PC-3 (cell line): ENCODE measurements around the gene ANGPT4. TPM values are rescaled to one million over a fixed set of nuclear protein-coding genes. Genes with fewer than 3 reads are reported as not detected.

Experiments
- ATAC-seq: fragments of 200-7000 bp; cut with Tn5 transposase; 2 replicates; pipeline ENCODE4 v1.9.1; 2020; ENCODE audit warnings: mild to moderate bottlenecking, moderate library complexity
- BruUV-seq: library from RNA; stranded (reverse); fragments of 400-500 nt; replicated peaks from 2 replicates; lab custom pipeline; 2021; lab: Mats Ljungman, UMichigan
- CTCF ChIA-PET: fragments of 300-600 bp; sonication (Branson Sonifier 250); formaldehyde crosslinking; loops from one replicate; lab custom pipeline; 2022; ENCODE audit warnings: antibody characterized with exemption; lab: Charles Lee
- POLR2A ChIA-PET: fragments of 300-600 bp; sonication (Branson Sonifier 250); formaldehyde crosslinking; loops from one replicate; lab custom pipeline; 2022; ENCODE audit warnings: antibody characterized with exemption; ENCODE audit not compliant: unreplicated experiment; lab: Charles Lee
- DNase-seq: peaks from one replicate; pipeline ENCODE4 v3.0.0-alpha.2; 2015
- H2AFZ ChIP-seq: fragments of 300-600 bp; sonication (generic); 2 replicates; pipeline ENCODE4 v1.6.0; 2016; ENCODE audit warnings: antibody characterized with exemption, low read length
- H3F3A ChIP-seq: fragments of 300-600 bp; sonication (generic); one replicate; pipeline ENCODE4 v1.6.0; 2017; ENCODE audit warnings: antibody characterized with exemption, low read length, control low read depth, mild to moderate bottlenecking; ENCODE audit not compliant: unreplicated experiment
- H3K27ac ChIP-seq: fragments of 300-600 bp; sonication (generic); 2 replicates; pipeline ENCODE4 v1.5.1; 2016; ENCODE audit warnings: mild to moderate bottlenecking, low read length
- H3K27me3 ChIP-seq: fragments of 300-600 bp; sonication (generic); 2 replicates; pipeline ENCODE4 v1.6.1; 2016; ENCODE audit warnings: low read length, mixed read lengths
- H3K36me3 ChIP-seq: fragments of 300-600 bp; sonication (generic); 2 replicates; pipeline ENCODE4 v1.6.1; 2016; ENCODE audit warnings: low read depth, mixed run types, low read length, mixed read lengths
- H3K4me1 ChIP-seq: fragments of 300-600 bp; sonication (generic); 2 replicates; pipeline ENCODE4 v1.5.1; 2016; ENCODE audit warnings: low read length; ENCODE audit not compliant: insufficient read depth
- H3K4me2 ChIP-seq: fragments of 300-600 bp; sonication (generic); 2 replicates; pipeline ENCODE4 v1.6.0; 2016; ENCODE audit warnings: low read length
- H3K4me3 ChIP-seq: fragments of 300-600 bp; sonication (generic); 2 replicates; pipeline ENCODE4 v1.5.1; 2016; ENCODE audit warnings: mild to moderate bottlenecking, low read length, mixed read lengths
- H3K79me2 ChIP-seq: fragments of 300-600 bp; sonication (generic); 2 replicates; pipeline ENCODE4 v1.6.1; 2017; ENCODE audit warnings: low read length, mixed read lengths
- H3K9ac ChIP-seq: fragments of 300-600 bp; sonication (generic); 2 replicates; pipeline ENCODE4 v1.6.0; 2016; ENCODE audit warnings: mild to moderate bottlenecking, low read length
- H3K9me2 ChIP-seq: fragments of 300-600 bp; sonication (generic); replicated peaks from 2 replicates; pipeline ENCODE4 v1.6.1; 2016; ENCODE audit warnings: mixed run types, low read length, mixed read lengths
- H3K9me3 ChIP-seq: fragments of 300-600 bp; sonication (generic); 2 replicates; pipeline ENCODE4 v1.6.1; 2016; ENCODE audit warnings: low read length, mixed read lengths
- H4K20me1 ChIP-seq: fragments of 300-600 bp; sonication (generic); 2 replicates; pipeline ENCODE4 v1.6.1; 2016; ENCODE audit warnings: low read length, mixed read lengths
- EZH2 ChIP-seq: fragments of 300-600 bp; sonication (generic); IDR thresholded peaks from one replicate; pipeline ENCODE4 v1.6.1; 2017; ENCODE audit warnings: antibody characterized with exemption, mild to moderate bottlenecking, low read length; ENCODE audit not compliant: unreplicated experiment
- EZH2phosphoT487 ChIP-seq: fragments of 300-600 bp; sonication (generic); IDR thresholded peaks from 2 replicates; pipeline ENCODE4 v1.6.1; 2018; ENCODE audit warnings: mild to moderate bottlenecking, antibody characterized with exemption, low read length, borderline replicate concordance
- intact Hi-C: fragments of 100-400 bp; cut with micrococcal nuclease; formaldehyde crosslinking; loops from 2 replicates; pipeline ENCODE4 v1.9.0; 2023
- total RNA-seq: library from RNA; depleted of rRNA; stranded (reverse); fragments of >200 nt; gene quantifications from 2 replicates; pipeline ENCODE4 v1.2.3, GENCODE V29; 2014
- TF ChIP-seq, protein P1 (sequence below): fragments of 300-600 bp; sonication (generic); conservative IDR thresholded peaks from 2 replicates; pipeline ENCODE4 v1.5.1; 2017; ENCODE audit warnings: antibody characterized with exemption, low read depth, mild to moderate bottlenecking, low read length

Gene ANGPT4
- total RNA-seq, 1 experiment from 2014 or later, result not detected

DNA sequence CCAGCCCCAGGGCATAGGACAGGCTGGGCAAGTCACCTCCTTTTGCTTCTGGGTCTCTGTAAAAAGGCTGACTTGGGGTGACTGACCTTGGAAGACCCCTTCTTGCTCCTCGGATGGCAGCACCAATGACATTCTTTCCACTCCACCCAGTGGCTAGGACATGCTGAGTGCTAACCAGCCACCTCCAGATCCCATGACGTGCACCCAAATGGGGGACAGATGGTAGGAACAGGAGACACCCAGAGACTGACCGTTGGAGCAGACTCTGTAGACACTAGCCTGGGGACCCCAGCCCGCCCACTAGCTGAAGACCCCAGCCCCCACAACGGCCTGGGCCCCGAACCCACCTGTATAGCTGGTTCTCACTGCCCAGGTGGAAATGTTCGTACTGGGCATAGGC lies 38.3 kb downstream of the ANGPT4 start:
- Histone ChIP-seq H3K4me1 (peaks cover 11% of the 10 kb centered on the region), H3K79me2 (no peaks in the 10 kb centered on the region), H3K4me3 (no peak overlapping the region), H3K36me3 (no peaks in the 10 kb centered on the region), H3K9me2 (no peaks in the 10 kb centered on the region), H2AFZ (no peak overlapping the region), H3K4me2 (no peak overlapping the region), H4K20me1 (no peaks in the 10 kb centered on the region), H3K9ac (no peak overlapping the region), H3F3A (no peaks in the 10 kb centered on the region), H3K27me3 (0 out of 2 replicates have a peak, but pooled peaks cover 3% of the 10 kb centered on the region), H3K9me3 (no peaks in the 10 kb centered on the region), H3K27ac (no peak overlapping the region)
- no TSS peak for BruUV-seq
- intact Hi-C loops, result no loop called here
- ATAC-seq (no peak), DNase-seq (no peak)
- ChIA-PET POLR2A (no interaction called here), CTCF (no interaction called here)
- TF ChIP-seq, protein P1, sequence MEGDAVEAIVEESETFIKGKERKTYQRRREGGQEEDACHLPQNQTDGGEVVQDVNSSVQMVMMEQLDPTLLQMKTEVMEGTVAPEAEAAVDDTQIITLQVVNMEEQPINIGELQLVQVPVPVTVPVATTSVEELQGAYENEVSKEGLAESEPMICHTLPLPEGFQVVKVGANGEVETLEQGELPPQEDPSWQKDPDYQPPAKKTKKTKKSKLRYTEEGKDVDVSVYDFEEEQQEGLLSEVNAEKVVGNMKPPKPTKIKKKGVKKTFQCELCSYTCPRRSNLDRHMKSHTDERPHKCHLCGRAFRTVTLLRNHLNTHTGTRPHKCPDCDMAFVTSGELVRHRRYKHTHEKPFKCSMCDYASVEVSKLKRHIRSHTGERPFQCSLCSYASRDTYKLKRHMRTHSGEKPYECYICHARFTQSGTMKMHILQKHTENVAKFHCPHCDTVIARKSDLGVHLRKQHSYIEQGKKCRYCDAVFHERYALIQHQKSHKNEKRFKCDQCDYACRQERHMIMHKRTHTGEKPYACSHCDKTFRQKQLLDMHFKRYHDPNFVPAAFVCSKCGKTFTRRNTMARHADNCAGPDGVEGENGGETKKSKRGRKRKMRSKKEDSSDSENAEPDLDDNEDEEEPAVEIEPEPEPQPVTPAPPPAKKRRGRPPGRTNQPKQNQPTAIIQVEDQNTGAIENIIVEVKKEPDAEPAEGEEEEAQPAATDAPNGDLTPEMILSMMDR, result no peak
- TF ChIP-seq EZH2phosphoT487 (no peak), EZH2 (no peak)

DNA sequence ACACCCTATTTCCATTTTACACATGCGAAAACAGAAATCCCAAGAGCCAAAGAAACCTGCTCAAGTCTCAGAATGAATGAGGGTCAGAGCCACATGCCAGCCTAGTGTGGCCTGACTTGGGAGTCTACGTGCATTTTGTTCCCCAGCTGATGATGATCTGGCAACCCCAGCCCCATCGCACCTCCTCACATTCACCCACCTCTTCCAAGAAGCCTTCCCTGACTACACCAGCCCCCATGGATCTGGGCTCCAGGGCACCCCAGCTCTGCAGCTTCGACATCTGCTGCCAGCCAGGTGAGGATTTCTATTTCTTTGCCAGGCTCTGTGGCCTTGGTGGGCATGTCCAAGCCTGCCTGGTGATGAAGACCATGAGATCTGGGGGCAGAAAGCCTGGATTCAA lies 41.0 kb downstream of the ANGPT4 start:
- CTCF ChIA-PET, result no interaction called here
- H4K20me1 ChIP-seq, result no peaks in the 10 kb centered on the region
- H2AFZ ChIP-seq, result no peak overlapping the region
- no peak for ATAC-seq
- no peaks in the 10 kb centered on the region for H3K36me3 ChIP-seq
- no peak for TF ChIP-seq EZH2phosphoT487
- TF ChIP-seq, protein P1, result no peak
- no peak for TF ChIP-seq EZH2
- no peaks in the 10 kb centered on the region for H3K4me1 ChIP-seq
- POLR2A ChIA-PET, result no interaction called here
- DNase-seq, result no peak
- no peaks in the 10 kb centered on the region for H3F3A ChIP-seq
- no peak overlapping the region for H3K9ac ChIP-seq
- H3K9me3 ChIP-seq, result no peaks in the 10 kb centered on the region
- intact Hi-C loops, result no loop called here
- no peak overlapping the region for H3K27ac ChIP-seq
- BruUV-seq, result no TSS peak
- no peak overlapping the region for H3K4me3 ChIP-seq
- H3K79me2 ChIP-seq, result no peaks in the 10 kb centered on the region
- H3K27me3 ChIP-seq, result peaks cover 8% of the 10 kb centered on the region; the same call in 1 of the 2 replicates
- H3K9me2 ChIP-seq, result no peaks in the 10 kb centered on the region
- no peak overlapping the region for H3K4me2 ChIP-seq

GRCh38 chr20:873875-874607 lies 42.1 kb downstream of the ANGPT4 start:
- Histone ChIP-seq H3K79me2 (no peaks in the 10 kb centered on the region), H3K9me2 (no peaks in the 10 kb centered on the region), H3F3A (no peaks in the 10 kb centered on the region), H3K4me3 (no peak overlapping the region), H3K27ac (no peak overlapping the region), H3K4me2 (no peak overlapping the region), H3K9ac (no peak overlapping the region), H2AFZ (no peak overlapping the region), H3K27me3 (peaks cover 11% of the 10 kb centered on the region), H3K36me3 (no peaks in the 10 kb centered on the region), H3K9me3 (no peaks in the 10 kb centered on the region), H4K20me1 (no peaks in the 10 kb centered on the region), H3K4me1 (no peaks in the 10 kb centered on the region)
- intact Hi-C loops, result no loop called here
- no peak for DNase-seq
- POLR2A ChIA-PET, result no interaction called here
- BruUV-seq, result no TSS peak
- no peak for ATAC-seq
- CTCF ChIA-PET, result no interaction called here
- TF ChIP-seq, protein P1, result no peak
- no peak for TF ChIP-seq EZH2phosphoT487
- TF ChIP-seq EZH2, result no peak
